NK-92 (cell line): ENCODE results near the gene PDE4D.
"Not testable (repeated sequence)": the region's sequence is repeated elsewhere in the genome, so short reads cannot be mapped to it uniquely, and the experiment has no call there.

Experiments used
- DNase-seq: peaks from one replicate; lab custom pipeline; 2025; ENCODE audit not compliant: unreplicated experiment; lab: John Stamatoyannopoulos, UW

Gene PDE4D

DNA sequence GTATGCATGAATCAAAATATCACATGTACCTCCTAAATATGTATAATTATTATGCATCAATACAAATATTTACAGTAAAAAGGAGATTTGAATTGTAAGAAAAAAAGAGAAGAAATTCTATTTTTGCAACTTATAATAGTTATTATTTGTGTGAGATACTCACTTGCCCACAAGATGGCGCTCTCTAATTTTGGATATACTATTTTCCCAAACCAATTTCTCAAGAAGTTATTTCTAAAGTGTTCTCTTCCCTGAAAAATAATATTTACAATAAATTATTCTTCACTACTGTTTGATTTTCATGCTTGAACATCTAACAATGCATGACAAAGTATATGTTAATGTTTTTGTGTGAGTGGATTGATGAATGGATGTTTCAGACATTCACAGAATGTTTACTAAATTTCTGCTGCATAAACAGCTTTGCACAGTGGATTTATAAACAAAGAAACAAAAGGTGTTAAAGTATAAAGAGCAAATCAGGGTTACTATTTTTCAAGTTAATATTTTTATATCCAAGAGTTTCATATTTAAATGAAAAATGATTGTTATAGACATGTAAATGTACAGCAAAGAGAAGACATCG is 503.4 kb downstream of the PDE4D start:
- DNase-seq, result no peak

DNA sequence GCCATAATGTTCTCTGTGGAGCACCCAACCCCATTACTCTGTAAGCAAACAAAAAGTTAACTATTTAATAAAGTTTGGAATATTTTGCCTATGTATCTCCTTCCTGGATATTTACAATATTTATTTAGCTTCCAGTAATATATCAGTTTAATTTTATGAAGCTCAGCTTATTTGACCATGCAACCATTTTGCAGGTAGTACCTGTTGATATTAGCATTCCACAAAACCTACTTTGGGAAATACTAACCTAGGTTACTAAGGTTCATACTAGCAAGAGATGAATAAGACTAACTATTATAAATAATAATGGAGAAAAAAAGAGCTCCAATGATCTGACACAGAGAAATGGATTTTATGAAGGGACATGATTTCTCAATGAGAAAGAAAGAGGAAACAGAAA is 506.4 kb downstream of the PDE4D start:
- no peak for DNase-seq

DNA sequence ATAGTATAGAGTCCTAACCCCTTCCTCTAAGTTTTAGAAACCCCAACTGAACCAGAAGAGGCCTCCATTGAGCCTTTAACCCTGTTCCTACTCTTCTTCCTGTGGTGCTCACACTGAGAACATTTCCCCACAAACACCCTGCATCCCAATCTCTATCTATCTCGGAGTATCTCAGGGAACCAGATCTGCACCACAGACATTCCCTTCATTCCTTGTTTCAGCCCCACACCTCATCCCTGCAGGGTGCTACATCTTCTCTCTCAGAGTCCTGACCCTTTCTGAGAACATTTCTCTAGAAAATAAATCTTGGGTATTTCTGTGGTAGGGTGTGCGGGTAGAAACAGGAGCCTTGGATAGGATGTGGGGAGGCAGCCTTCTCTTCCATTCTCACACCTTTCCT is 507.8 kb downstream of the PDE4D start:
- no peak for DNase-seq

DNA sequence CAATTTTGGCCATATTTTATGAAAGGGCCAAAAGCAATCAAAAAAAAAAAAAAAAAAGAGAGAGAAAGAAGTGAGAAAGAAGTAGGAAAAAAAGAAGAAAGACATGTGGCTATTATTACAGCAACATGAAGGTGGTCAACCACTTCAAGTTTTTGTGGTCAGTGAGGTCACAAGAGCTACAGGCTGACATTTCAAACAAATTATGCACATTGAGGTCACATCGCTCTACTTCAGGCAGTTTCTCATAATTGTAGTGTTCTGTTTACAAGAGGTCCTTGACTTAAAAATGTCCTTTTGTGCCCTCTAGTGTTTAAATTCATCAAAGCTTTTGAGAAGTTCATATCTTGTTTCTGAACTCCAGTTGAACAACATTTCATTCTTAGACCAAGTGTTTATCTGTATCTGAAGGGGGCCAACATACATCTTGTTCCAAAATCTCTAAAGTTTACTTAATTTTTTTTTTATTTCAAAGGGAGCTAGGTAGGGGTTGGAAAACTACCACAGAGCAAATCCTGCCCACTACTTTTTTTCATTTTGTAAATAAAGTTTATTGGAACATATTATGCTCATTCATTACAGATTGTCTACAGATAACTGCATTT is 513.1 kb downstream of the PDE4D start:
- no peak for DNase-seq

DNA sequence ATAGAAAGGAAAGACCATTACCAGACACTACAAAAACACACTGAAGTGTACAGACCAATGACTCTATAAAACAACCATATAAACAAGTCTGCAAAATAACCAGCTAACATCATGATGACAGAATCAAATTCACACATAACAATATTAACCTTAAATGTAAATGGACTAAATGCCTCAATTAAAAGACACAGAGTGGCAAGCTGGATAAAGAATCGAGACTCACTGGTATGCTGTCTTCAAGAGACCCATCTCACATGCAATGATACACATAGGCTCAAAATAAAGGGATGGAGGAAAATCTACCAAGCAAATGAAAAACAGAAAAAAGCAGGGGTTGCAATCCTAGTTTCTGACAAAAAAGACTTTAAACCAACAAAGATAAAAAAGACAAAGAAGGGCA is 519.5 kb downstream of the PDE4D start:
- not testable (repeated sequence) for DNase-seq

DNA sequence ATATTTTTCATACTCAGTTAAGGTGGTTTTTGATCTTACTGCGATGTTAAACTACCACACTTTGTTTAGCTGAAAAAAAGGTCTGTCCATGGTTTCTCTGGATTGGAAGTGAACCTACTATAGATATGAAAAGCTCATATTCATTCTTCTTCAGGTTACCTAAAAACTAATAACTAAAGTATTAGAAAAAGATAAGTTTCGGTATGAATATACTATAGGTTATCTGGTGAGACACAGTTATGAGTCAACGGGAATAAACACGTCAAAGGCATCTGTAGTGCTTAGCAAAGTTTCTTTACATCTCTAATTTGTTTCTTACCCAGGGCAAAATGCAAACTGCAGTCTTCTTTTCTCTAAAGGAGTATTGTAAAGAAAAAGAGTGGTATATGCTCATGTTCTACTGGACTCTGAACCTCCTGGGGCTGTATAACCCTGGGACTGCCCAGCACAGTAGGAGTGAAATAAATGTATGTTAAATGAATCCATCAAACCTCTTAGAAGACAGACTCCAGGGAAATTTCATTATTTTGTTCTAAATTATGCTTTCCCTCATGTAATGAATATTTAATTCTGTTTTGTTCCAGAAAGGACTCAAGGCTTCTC is 521.9 kb downstream of the PDE4D start:
- no peak for DNase-seq

DNA sequence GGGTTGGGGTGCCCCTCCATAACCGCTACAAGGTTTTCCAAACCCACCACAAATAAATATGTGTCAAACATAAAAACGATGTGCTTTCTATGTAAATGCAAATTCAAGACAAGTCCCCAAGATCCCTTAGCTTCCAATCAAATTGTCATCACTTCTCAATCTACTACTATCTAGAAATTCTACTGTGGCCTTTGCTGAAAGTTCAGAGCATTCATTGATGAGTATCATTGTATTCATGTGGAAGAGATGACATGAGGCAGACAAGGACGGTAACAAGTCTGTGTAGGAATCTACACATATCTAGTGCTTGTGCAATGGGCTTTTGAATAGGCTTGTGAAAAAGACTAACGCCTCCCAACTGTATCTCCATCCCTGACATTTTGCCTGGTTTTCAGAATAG is 524.6 kb downstream of the PDE4D start:
- no peak for DNase-seq

DNA sequence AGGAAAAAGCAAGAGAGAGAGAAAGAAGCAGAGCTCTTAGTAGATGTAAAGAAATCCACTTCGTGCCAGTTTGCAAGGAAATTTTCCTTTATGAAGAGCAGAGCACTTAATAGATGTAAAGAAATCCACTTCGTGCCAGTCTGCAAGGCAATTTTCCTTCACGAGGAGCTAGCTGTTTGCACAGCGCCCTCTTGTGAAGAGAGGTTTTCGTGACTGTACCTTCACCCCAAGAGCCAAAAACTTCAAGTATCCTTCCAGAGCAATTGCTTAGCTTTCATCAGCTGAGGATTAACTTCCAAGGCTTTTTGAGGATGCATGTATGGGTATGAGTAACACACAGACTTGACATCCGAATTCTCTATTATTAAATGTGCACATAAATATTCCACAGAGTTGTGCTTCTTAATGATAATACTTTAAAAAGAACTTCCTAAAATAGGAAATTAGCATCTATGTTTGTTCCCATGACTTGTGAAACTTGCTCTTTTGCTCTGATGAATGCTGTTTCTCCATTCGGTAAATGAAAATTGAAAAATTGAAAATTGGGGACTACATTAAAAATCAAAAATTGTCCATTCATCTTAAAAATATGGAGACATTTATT is 525.6 kb downstream of the PDE4D start:
- no peak for DNase-seq

DNA sequence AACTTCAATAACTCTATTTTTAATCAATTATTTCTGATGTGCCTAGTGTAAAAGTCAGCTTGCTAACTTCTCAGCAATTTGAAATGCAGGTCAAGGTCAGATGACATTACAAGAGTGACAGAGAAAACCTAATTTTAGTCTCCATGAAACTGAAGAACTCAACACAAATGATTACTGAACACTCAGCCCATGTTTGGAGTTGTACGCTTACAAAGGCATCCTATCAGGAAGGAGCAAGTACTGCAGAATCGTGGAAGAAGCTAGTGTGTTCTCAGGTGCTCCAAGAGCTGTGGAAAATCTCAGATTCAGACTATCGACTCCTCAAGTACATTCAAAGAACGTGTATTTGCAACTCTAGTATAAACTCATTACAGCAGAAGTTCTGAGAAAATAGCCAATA is 526.7 kb downstream of the PDE4D start:
- no peak for DNase-seq

DNA sequence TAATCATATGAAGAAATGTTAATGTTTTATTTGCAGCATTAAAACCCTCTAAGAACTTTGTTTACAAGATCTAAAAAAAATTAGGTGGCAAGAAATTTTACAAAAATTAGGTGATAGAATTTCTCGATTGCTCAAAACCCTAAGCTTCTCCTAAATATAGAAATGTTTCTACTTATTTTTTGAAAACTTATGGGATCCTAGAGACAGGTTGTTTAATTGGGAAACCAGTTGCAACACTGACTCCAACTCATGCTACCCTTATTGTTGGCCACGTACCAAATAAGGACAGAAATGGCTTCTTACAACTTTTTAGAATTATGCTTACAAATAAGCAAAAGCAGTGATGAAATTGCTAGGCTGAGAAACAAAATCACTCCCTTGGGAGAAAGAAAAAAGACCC is 531.1 kb downstream of the PDE4D start:
- no peak for DNase-seq

DNA sequence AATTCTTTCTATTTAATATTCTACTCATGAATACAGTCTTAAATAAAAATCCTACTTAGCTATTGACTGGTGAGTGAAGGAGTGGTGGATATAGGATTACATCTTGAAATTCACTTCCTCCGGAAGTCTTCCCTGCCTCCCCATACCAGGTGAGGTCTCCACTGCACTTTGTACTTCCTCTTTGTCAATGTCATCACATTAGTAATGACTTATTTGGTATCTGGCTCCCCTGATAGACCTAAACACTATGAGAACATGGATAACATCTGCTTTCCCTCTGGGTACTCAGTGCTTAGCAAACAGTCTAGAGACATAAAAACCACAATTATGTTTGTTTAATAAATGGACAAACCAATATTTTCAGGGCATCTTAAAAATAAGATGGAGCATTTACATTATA is 532.1 kb downstream of the PDE4D start:
- no peak for DNase-seq

DNA sequence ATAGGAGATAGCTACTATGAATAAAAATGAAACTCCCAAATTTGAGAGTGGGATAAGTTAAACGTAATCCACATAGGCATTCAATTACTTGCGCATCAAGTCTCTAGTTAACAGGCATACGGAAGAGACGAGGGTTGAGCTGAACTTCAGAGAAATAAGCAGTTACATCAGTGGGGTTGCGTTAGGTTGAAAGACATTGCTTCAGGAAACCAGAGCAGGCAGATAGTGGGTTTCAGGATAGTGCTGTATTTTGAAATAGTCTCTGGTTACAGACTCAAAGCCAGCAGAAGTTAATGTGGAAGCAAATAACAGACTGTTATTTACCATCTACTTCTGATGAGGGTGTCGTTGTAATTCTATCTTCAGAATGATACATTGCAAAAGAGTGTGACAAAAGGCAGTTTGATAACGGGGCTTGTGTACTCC is 533.4 kb downstream of the PDE4D start:
- DNase-seq, result no peak

DNA sequence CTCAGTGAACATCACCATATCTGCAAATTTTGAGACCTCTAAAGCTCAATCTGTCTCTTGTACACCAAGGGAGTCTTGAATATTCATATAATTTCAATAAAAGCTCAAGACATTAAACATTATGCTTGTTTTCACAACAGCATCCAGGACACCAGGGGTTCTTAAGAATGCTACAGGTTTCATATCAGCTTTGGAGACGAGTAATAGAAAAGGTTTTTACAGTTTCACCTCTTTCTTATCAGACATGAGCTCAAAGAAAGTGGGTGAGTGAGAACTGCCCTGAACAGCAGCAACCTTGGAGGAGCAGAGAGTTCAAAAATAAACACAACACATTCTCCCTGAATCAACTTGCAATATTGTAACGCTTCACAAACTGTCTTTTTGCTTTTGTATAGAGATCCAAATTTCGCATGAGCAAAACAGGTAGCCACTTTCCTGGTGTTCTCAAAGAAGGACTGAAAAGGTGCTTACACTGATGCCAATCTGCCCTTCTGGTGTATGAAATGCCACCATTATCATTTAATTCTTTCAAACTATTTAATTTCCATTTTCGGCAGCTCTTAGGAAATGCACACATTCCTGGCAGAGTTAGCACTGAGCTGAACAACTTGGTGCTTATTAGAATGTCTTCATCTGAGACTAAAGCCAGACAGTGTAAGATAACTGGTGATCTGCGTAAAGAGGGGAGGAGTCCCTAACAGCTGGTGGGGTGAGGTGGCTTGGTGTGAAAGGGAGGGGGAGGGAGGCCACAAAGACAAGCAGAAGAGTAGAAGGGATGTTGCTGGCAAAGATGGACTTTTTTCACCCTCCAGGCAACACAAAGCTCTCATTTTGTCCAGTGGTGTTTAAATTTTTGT is 535.3 kb downstream of the PDE4D start:
- DNase-seq, result no peak

DNA sequence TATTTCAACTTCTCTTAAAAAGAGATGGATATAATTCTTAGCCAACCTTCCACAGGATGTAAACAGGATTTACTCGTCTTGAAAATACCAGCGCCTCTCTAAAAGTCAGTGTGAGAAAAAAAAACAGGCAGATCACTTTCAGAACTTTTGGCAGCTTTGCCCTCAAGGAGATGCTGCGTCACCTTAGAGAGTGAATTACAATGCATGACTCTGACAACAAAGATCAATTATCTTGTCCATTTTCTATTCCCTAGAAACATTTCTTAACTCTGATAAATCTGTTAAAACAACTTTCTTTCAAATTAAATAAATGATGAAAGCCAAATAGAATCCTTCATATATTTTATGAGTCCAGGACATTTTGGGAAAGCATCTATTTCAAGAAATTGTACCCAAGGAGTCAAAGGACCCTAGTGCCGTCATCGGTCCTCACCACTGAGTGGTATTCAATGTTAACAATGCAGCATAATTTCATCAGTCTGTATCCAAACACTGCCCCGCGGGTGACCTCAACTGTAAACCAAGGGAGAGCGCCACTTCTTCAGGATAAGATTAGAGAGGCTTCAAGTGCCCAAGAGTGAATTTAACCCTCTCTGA is 536.0 kb downstream of the PDE4D start:
- DNase-seq, result no peak

DNA sequence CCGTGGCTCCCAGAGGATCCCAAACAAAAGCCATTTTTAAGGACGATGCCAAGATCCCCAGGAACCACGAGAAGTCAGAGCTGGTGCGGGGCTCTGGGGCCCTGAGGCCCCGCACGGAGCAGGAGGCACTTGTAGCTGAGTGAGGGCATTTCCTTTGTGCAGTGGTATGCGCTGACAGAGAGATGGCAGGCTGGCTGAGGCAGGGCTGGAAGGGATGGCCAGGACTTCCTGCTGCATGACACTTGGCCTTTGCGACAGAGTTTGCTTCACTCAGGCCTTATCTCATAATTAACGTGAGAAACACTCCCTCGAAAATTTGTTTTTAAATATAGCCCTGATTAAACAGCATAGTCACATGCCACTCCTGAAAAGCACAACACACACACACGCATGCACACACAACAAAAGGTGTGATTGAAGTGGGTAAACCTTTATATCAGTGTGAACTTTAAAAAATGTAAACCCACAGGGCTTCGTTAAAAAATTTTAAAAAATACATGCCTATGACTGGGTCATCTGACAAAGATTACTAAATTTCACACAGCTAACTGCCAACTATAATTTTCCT is 536.6 kb downstream of the PDE4D start:
- no peak for DNase-seq

DNA sequence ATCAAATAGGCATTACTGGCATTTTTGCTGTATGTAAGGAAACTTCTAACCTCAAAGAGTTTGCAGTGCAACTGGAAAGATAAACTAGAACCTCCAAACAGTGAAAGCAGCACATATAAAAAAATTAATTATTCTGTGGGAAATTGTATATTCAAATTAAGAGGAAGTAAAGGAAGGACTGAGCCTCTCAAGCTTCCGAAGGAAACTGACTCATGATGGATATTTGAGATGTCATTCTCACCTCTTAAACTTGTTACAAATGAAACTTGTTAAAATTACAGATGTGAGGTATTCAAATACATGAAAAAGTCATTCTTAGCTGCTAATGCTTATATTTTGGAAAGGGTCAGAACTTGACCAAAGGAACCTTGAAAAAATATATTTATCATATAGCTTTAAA is 538.7 kb downstream of the PDE4D start:
- no peak for DNase-seq

DNA sequence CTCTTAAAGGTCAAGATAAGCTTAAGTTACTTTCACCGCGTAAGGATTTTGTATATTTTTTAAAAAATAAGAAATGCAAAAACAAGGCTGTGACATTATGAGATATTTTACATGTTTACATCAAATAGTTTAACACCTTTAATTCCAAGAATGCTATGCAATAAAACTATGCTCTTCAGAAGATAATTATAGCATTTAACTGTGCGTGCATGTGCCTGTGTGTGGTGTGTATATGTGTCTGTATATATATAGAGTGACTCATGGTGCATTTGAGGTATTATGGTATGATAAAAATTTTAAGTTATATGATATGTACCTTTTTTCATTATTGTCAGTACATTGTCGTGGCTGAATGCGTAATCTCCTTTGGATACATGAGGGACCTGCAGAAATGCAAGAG is 539.3 kb downstream of the PDE4D start:
- no peak for DNase-seq

DNA sequence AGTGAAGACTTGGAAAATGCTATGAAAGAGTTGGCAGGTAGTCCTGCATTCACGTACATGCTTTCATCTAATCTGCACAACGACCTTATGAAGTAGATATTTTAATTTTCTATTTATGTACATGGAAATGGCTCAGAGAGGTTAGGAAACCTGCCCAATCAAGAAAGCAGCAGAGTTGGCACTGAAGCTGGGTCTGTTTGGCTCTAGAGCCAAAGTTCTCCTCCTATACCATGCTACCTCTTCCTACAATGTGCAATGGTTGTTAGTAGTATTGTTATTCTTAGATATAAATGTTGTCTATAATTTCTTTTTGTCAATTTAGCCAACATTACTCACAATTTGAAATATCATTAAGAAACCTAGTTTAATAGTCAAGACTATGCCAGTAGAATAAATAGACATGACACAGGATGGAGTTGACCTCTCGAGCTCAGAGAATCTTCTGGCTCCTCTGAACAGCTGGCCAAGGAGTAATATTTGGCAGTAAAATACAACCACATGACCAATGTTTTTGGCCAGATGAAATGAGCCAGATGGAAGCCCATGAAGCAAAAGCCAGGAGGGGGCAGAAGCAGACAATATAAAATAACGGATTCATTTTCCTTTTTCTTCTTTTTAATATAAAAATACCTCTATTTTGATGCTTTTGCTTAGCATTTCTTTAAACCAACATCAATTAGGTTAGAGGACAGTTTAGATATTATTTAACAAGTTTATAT is 542.3 kb downstream of the PDE4D start:
- no peak for DNase-seq

DNA sequence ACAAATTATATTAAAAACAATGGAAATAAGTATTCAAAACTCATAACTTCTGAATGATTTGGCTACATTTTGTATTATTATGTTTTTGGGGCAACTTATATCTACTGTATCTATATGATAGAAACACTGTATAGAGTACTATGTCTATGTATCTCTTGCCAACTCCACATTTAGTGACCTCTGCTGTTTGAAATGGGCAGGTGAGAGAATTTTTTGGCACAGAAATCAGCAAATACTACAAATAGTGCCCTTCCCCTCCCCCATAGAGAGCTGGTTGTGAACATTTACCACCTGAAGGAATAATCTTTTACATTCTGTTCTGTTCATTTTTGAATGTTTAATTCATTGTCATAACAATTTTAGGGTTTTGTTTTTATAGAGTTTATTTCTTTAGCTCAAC is 545.3 kb downstream of the PDE4D start:
- DNase-seq, result no peak

DNA sequence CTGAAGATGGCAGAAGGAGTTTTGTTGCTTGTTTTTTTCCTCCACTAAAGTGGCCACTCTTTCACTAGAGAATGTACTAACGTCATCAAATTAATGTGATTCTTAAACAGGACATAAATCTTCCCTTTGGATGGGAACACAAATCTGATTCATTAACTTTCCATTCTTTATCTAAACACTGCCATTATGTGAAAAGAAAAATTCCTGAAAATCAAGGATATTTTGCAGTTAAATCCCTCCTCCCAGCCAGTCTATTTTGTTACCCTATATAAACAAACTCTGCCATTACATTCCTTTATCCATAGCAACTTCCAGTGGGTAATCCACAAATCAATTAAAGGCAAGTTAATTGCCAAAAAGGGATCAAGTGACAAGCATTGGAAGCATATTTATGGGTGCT is 546.5 kb downstream of the PDE4D start:
- DNase-seq, result no peak
